Esophagus muscularis mucosa (tissue), 4 donors: Measurements from ENCODE around the gene COPA. TPM values are rescaled to one million over a fixed set of nuclear protein-coding genes. Genes with fewer than 3 reads are reported as not detected.

Experiments used
- DNase-seq: peaks from one replicate; pipeline ENCODE4 v3.0.0-alpha.2; 2017; ENCODE audit errors: extremely low spot score
- H3K27ac ChIP-seq, 4 donors: fragments of 200-600 bp; sonication (generic); replicated peaks in 1 of 4; 1 replicate in 3 of 4; 2 replicates in 1 of 4; pipeline ENCODE4 v1.5.1; 2016 to 2019; ENCODE audit warnings: mild to moderate bottlenecking in 1 of 4
- H3K27me3 ChIP-seq, 4 donors: fragments of 200-600 bp; sonication (generic); one replicate each; pipeline versions ENCODE4 v1.5.1 to v1.6.0; 2016 to 2019
- H3K36me3 ChIP-seq, 4 donors: fragments of 200-600 bp; sonication (generic); one replicate each; pipeline ENCODE4 v1.5.1; 2016 to 2019
- H3K4me1 ChIP-seq, 4 donors: fragments of 200-600 bp; sonication (generic); one replicate each; pipeline ENCODE4 v1.5.1; 2016 to 2019
- H3K4me3 ChIP-seq, 4 donors: fragments of 200-600 bp; sonication (generic); 1 replicate in 2 of 4; 2 replicates in 2 of 4; pipeline ENCODE4 v1.5.1; 2016 to 2019; ENCODE audit warnings: mild to moderate bottlenecking in 4 of 4, moderate library complexity in 1 of 4
- H3K9me3 ChIP-seq, 4 donors: fragments of 200-600 bp; sonication (generic); 1 replicate in 3 of 4; 2 replicates in 1 of 4; pipeline ENCODE4 v1.5.1; 2016 to 2019
- EP300 ChIP-seq: sonication (generic); formaldehyde crosslinking; IDR thresholded peaks from one replicate; pipeline ENCODE4 v1.6.1; 2017; ENCODE audit warnings: antibody characterized with exemption
- POLR2A ChIP-seq: fragments of 450-650 bp; IDR thresholded peaks from one replicate; pipeline ENCODE4 v1.6.1; 2017; ENCODE audit warnings: antibody characterized with exemption, moderate library complexity, mild to moderate bottlenecking, low read depth
- POLR2AphosphoS5 ChIP-seq, 2 donors: sonication (generic); formaldehyde crosslinking; IDR thresholded peaks; one replicate each; pipeline ENCODE4 v1.6.1; 2017; ENCODE audit warnings: antibody characterized with exemption in 2 of 2
- WGBS: methylation state at CpG from one replicate; pipeline ENCODE4 v1.1.5; 2018; 5-methylcytosine and 5-hydroxymethylcytosine counted together
- intact Hi-C: fragments of 100-400 bp; cut with DNase I; formaldehyde crosslinking; loops from one replicate; pipeline ENCODE4 v1.15.1; 2023
- total RNA-seq, 4 donors: library from RNA; depleted of rRNA; stranded (reverse); fragments of >200 nt; gene quantifications; one replicate each; pipeline versions ENCODE4 v1.1.0 to v1.2.1, GENCODE V29; 2016
- TF ChIP-seq, protein P1 (sequence below), 3 experiments: fragments of 200-600 bp in 2 of 3; fragments of 450-650 bp in 1 of 3; sonication (generic) in 2 of 3; IDR thresholded peaks; one replicate each; pipeline ENCODE4 v1.5.1; 2017 to 2019; ENCODE audit warnings: antibody characterized with exemption in 3 of 3, mild to moderate bottlenecking in 2 of 3, moderate library complexity in 1 of 3

COPA gene
- total RNA-seq, 4 donors from 2014 or later: 108 to 125 (median 116) TPM

DNA sequence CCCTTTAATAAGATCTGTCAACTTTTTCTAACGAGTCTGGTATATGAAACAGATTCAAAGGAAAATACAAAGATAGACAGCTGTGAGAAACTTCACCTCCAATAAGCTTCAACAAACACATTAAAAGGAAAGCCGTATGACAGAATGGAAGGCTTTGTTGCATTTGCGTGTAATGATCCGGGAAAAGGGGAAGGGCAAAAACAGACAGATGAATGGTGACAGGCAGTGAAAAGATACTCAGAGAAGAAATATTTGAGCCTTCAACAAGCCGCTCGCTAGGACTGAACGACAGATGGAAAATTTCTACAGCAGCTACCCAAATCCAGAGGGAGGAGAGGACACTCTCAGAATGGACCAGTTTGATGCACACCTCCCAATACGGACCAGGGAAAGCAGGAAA lies 14.9 kb downstream of the COPA start:
- TF ChIP-seq EP300 (no peak), POLR2AphosphoS5 (IDR thresholded peaks at IDR 0.05) (no peak), POLR2A (no peak)
- H3K9me3 ChIP-seq: no peaks in the 10 kb centered on the region
- intact Hi-C loops: no loop called here
- WGBS: 70% methylated on average over 8 of the region's 8 CpGs
- H3K36me3 ChIP-seq: peaks cover 76 to 100% (median 97%) of the 10 kb centered on the region in 4 donors
- H3K4me1 ChIP-seq: no peaks in the 10 kb centered on the region
- no peaks in the 10 kb centered on the region for H3K27me3 ChIP-seq
- H3K4me3 ChIP-seq: no peak overlapping the region
- no peak overlapping the region for H3K27ac ChIP-seq
- DNase-seq: no peak

DNA sequence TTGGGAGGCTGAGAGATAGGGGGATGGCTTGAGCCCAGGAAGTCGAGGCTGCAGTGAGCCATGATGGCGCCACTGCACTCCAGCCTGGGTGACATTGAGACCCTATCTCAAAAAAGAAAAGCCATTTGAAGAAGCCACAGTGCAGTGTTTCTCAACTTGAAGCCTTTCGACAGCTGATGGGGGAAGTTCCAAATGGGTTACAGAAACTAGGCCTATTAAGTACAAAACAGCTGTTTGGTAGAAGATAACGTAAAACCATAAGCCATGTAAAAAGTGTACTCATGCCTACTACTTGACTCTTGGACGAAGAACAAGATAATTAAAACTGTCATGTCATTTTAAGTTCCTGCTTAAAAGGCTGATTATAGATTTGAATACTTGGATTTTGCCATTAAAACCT lies 16.6 kb downstream of the COPA start:
- WGBS: 94% methylated on average over 5 of the region's 5 CpGs
- Histone ChIP-seq H3K27me3 (no peaks in the 10 kb centered on the region), H3K27ac (no peak overlapping the region), H3K4me1 (no peaks in the 10 kb centered on the region), H3K9me3 (no peaks in the 10 kb centered on the region), H3K4me3 (no peak overlapping the region), H3K36me3 (peaks cover 70 to 100% (median 94%) of the 10 kb centered on the region in 4 donors)
- intact Hi-C loops: no loop called here
- TF ChIP-seq POLR2AphosphoS5 (IDR thresholded peaks at IDR 0.05): no peak
- TF ChIP-seq, protein P1, sequence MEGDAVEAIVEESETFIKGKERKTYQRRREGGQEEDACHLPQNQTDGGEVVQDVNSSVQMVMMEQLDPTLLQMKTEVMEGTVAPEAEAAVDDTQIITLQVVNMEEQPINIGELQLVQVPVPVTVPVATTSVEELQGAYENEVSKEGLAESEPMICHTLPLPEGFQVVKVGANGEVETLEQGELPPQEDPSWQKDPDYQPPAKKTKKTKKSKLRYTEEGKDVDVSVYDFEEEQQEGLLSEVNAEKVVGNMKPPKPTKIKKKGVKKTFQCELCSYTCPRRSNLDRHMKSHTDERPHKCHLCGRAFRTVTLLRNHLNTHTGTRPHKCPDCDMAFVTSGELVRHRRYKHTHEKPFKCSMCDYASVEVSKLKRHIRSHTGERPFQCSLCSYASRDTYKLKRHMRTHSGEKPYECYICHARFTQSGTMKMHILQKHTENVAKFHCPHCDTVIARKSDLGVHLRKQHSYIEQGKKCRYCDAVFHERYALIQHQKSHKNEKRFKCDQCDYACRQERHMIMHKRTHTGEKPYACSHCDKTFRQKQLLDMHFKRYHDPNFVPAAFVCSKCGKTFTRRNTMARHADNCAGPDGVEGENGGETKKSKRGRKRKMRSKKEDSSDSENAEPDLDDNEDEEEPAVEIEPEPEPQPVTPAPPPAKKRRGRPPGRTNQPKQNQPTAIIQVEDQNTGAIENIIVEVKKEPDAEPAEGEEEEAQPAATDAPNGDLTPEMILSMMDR (IDR thresholded peaks at IDR 0.05): no peak
- DNase-seq: no peak

DNA sequence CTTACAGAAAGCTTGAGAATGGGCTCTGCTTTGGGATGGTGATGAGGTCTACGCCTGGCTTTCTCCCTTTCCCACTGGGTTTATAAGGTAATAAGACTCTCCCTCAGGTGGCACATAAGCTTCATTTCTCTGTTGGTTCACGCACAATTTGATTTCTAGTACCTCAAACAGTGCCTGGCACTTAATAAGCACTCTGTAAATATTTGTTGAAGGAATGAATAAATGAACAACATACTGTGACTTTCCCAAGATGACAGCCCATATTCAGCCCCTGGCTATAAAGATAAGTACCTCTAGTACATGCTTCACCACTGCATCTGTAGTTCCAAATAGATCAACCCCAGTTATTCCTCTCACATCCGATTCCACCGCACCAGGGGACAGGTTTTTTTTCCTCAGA lies 17.8 kb downstream of the COPA start:
- intact Hi-C loops: no loop called here

DNA sequence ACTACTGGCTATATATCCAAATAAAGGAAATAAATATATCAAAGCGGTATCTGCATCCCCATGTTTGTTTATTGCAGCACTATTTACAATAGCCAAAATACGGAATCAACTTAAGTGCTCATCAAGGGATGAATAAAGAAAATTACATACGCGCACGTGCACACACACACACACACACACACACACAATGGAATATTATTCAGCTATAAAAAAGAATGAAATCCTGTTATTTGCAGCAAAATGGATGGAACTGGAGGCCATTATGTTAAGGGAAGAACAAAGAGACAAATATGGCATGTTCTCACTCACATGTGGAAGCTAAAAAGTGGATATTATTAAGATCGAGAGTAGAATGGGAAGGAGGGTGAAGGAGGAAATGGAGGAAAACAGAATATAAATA lies 20.2 kb downstream of the COPA start:
- WGBS: 96% methylated on average over 6 of the region's 6 CpGs

More for the DNA sequence above, 17.8 kb downstream of the COPA start:
- no peak overlapping the region for H3K4me3 ChIP-seq
- H3K27me3 ChIP-seq: no peaks in the 10 kb centered on the region
- H3K9me3 ChIP-seq: no peaks in the 10 kb centered on the region
- WGBS: 89% methylated on average over 4 of the region's 4 CpGs
- H3K4me1 ChIP-seq: peaks cover 0 to 1% (median 0%) of the 10 kb centered on the region in 4 donors
- no peak for DNase-seq
- no peak for TF ChIP-seq POLR2A
- no peak for TF ChIP-seq EP300
- TF ChIP-seq, protein P1 (IDR thresholded peaks at IDR 0.05): no peak
- TF ChIP-seq POLR2AphosphoS5 (IDR thresholded peaks at IDR 0.05): no peak
- no peak overlapping the region for H3K27ac ChIP-seq
- peaks cover 60 to 96% (median 86%) of the 10 kb centered on the region in 4 donors for H3K36me3 ChIP-seq

DNA sequence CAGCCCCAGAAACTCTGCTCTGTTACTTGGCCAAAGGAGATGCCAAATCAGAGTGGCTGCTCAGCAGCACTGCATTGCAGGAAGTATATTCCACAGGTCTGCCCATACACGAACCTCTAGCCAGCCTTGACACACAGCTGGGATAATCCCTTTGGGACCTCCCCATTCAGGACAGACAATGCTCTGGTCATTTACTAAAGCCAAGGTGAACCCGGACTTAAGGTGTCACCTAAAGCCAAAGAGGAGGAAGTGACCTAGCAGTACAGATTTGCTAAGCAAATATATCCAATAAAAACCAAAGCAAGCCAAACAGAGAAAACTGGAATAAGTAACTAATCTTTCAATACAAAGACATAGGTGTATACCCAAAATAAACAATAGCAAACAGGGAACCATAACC lies 27.7 kb downstream of the COPA start:
- Histone ChIP-seq H3K4me1 (peaks cover 0 to 3% (median 0%) of the 10 kb centered on the region in 4 donors), H3K27me3 (no peaks in the 10 kb centered on the region), H3K36me3 (peaks cover 75 to 97% (median 88%) of the 10 kb centered on the region in 4 donors), H3K4me3 (no peak overlapping the region), H3K9me3 (no peaks in the 10 kb centered on the region), H3K27ac (no peak overlapping the region)
- intact Hi-C loops: no loop called here
- WGBS: 82% methylated on average over 2 of the region's 2 CpGs
- DNase-seq: no peak
- TF ChIP-seq POLR2A: no peak
- TF ChIP-seq, protein P1 (IDR thresholded peaks at IDR 0.05): no peak
- no peak for TF ChIP-seq EP300
- no peak for TF ChIP-seq POLR2AphosphoS5 (IDR thresholded peaks at IDR 0.05)

More for the DNA sequence above, 20.2 kb downstream of the COPA start:
- peaks cover 0 to 3% (median 0%) of the 10 kb centered on the region in 4 donors for H3K4me1 ChIP-seq
- H3K36me3 ChIP-seq: peaks cover 57 to 92% (median 74%) of the 10 kb centered on the region in 4 donors
- intact Hi-C loops: no loop called here
- H3K27ac ChIP-seq: no peak overlapping the region
- TF ChIP-seq EP300: no peak
- no peak for TF ChIP-seq POLR2A
- no peak for DNase-seq
- no peaks in the 10 kb centered on the region for H3K27me3 ChIP-seq
- no peak overlapping the region for H3K4me3 ChIP-seq
- H3K9me3 ChIP-seq: no peaks in the 10 kb centered on the region

DNA sequence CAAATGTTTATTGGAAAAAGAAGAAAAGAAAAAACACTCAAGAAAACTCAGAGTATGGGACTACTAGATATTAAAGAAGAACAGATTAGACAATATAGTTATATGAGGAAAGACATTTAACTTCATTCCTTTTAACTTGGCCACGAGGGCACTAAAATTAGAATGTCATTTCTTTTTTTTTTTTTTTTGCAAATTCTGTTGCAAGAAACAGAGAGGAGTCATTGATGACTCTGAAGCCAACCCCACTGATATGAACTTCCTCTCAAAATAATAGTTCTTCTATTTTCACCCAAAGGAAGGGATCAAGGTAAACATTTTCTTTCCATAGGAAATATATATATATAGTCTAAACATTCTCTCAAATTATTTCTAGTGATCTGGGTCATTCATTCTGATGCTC lies 33.5 kb downstream of the COPA start:
- H3K4me3 ChIP-seq: no peak overlapping the region
- H3K27me3 ChIP-seq: no peaks in the 10 kb centered on the region
- H3K27ac ChIP-seq: no peak overlapping the region
- DNase-seq: no peak
- TF ChIP-seq POLR2AphosphoS5 (IDR thresholded peaks at IDR 0.05): no peak
- TF ChIP-seq, protein P1 (IDR thresholded peaks at IDR 0.05): no peak
- no peak for TF ChIP-seq POLR2A
- TF ChIP-seq EP300: no peak
- peaks cover 92 to 100% (median 99%) of the 10 kb centered on the region in 4 donors for H3K36me3 ChIP-seq
- no peaks in the 10 kb centered on the region for H3K9me3 ChIP-seq
- intact Hi-C loops: no loop called here
- no peaks in the 10 kb centered on the region for H3K4me1 ChIP-seq
- WGBS: 52% methylated on average over 1 of the region's 1 CpG
